IMR-90 (cell line): ENCODE data around the gene SERPINF2. TPM values are rescaled to one million over a fixed set of nuclear protein-coding genes. Genes with fewer than 3 reads are reported as not detected.
A peak's percentile ranks its signal among the peaks of the same experiment; 100 is the strongest.

Experiments
- ATAC-seq: fragments of 200-7000 bp; cut with Tn5 transposase; 2 replicates; pipeline ENCODE4 v1.9.1; 2020; ENCODE audit warnings: low read depth, mild to moderate bottlenecking, moderate library complexity
- BruUV-seq: library from RNA; stranded (reverse); fragments of 400-500 nt; replicated peaks from 2 replicates; lab custom pipeline; 2021; lab: Mats Ljungman, UMichigan
- CTCF ChIA-PET: fragments of 300-600 bp; formaldehyde crosslinking; extraction: SDS; loops from one replicate; lab custom pipeline; 2021; ENCODE audit warnings: antibody characterized with exemption; lab: Yijun Ruan, JAX
- POLR2A ChIA-PET: fragments of 300-600 bp; sonication (Branson Sonifier 250); formaldehyde crosslinking; loops from one replicate; lab custom pipeline; 2022; ENCODE audit warnings: antibody characterized with exemption; ENCODE audit not compliant: unreplicated experiment; lab: Charles Lee
- DNase-seq: peaks from one replicate; pipeline ENCODE4 v3.0.0; 2013
- H2AFZ ChIP-seq: replicated peaks from 2 replicates; pipeline ENCODE3; 2013; ENCODE audit warnings: low read length, mild to moderate bottlenecking; ENCODE audit not compliant: poor library complexity
- H2AK5ac ChIP-seq: 2 replicates; pipeline ENCODE4 v1.6.1; 2013; ENCODE audit warnings: low read depth, low read length, inconsistent platforms
- H2AK9ac ChIP-seq: replicated peaks from 2 replicates; pipeline ENCODE3; 2013; ENCODE audit warnings: mild to moderate bottlenecking, low read depth, low read length, moderate library complexity; ENCODE audit not compliant: poor library complexity
- H2BK120ac ChIP-seq: 2 replicates; pipeline ENCODE4 v1.6.1; 2013; ENCODE audit warnings: low read depth, low read length, inconsistent platforms
- H2BK15ac ChIP-seq: 3 replicates; pipeline ENCODE4 v1.6.1; 2013; ENCODE audit warnings: low read depth, low read length, inconsistent platforms
- H2BK20ac ChIP-seq: 2 replicates; pipeline ENCODE4 v1.6.1; 2013; ENCODE audit warnings: low read depth, mild to moderate bottlenecking, inconsistent platforms, low read length, moderate library complexity
- H2BK5ac ChIP-seq: 2 replicates; pipeline ENCODE4 v1.6.1; 2013; ENCODE audit warnings: mild to moderate bottlenecking, low read depth, low read length, inconsistent platforms; ENCODE audit not compliant: poor library complexity, severe bottlenecking
- H3K14ac ChIP-seq: replicated peaks from 2 replicates; pipeline ENCODE4 v1.6.1; 2013; ENCODE audit warnings: low read depth, low read length, inconsistent platforms
- H3K18ac ChIP-seq: 2 replicates; pipeline ENCODE4 v1.6.1; 2013; ENCODE audit warnings: low read depth, low read length, control low read depth
- H3K23ac ChIP-seq: 2 replicates; pipeline ENCODE4 v1.6.1; 2013; ENCODE audit warnings: low read depth, low read length, inconsistent platforms
- H3K27ac ChIP-seq: 2 replicates; pipeline ENCODE4 v1.5.1; 2013; ENCODE audit warnings: mild to moderate bottlenecking, control low read depth, low read length; ENCODE audit not compliant: insufficient read depth
- H3K27me3 ChIP-seq: 2 replicates; pipeline ENCODE4 v1.6.1; 2013; ENCODE audit warnings: low read length; ENCODE audit not compliant: control insufficient read depth, insufficient read depth
- H3K36me3 ChIP-seq: 2 replicates; pipeline ENCODE4 v1.6.1; 2013; ENCODE audit warnings: low read length, mixed read lengths; ENCODE audit not compliant: control insufficient read depth, insufficient read depth
- H3K4ac ChIP-seq: 2 replicates; pipeline ENCODE4 v1.6.1; 2013; ENCODE audit warnings: low read depth, low read length, inconsistent platforms
- H3K4me1 ChIP-seq: 2 replicates; pipeline ENCODE4 v1.6.1; 2013; ENCODE audit warnings: low read length, mixed read lengths; ENCODE audit not compliant: control insufficient read depth, insufficient read depth
- H3K4me2 ChIP-seq: 2 replicates; pipeline ENCODE4 v1.6.1; 2013; ENCODE audit warnings: low read depth, mild to moderate bottlenecking, control low read depth, low read length, moderate library complexity
- H3K4me3 ChIP-seq: 2 replicates; pipeline ENCODE4 v1.5.1; 2013; ENCODE audit warnings: low read depth, mild to moderate bottlenecking, control low read depth, low read length, moderate library complexity; ENCODE audit not compliant: insufficient read depth
- H3K56ac ChIP-seq: 2 replicates; pipeline ENCODE4 v1.6.1; 2013; ENCODE audit warnings: low read length, inconsistent platforms; ENCODE audit not compliant: insufficient read depth; ENCODE audit errors: extremely low read depth
- H3K79me1 ChIP-seq, 2 experiments: 2 replicates each; pipeline ENCODE4 v1.6.1; 2013; ENCODE audit warnings: low read length in 2 of 2, inconsistent platforms in 1 of 2, low read depth in 1 of 2
- H3K9ac ChIP-seq: 2 replicates; pipeline ENCODE4 v1.6.1; 2013; ENCODE audit warnings: low read depth, low read length, control low read depth
- H3K9me1 ChIP-seq: 2 replicates; pipeline ENCODE4 v1.6.1; 2013; ENCODE audit warnings: low read length, inconsistent platforms; ENCODE audit not compliant: insufficient read depth
- H3K9me3 ChIP-seq: 2 replicates; pipeline ENCODE4 v1.6.1; 2013; ENCODE audit warnings: low read length; ENCODE audit not compliant: control insufficient read depth, insufficient read depth
- H4K20me1 ChIP-seq: 2 replicates; pipeline ENCODE4 v1.6.1; 2013; ENCODE audit warnings: low read length, inconsistent platforms; ENCODE audit not compliant: insufficient read depth
- H4K5ac ChIP-seq: 2 replicates; pipeline ENCODE4 v1.6.1; 2013; ENCODE audit warnings: mild to moderate bottlenecking, low read depth, low read length, control low read depth
- H4K8ac ChIP-seq, 2 experiments: 2 replicates each; pipeline ENCODE4 v1.6.1; 2013; ENCODE audit warnings: low read depth in 2 of 2, low read length in 2 of 2, control low read depth in 1 of 2, inconsistent platforms in 1 of 2
- H4K91ac ChIP-seq: 2 replicates; pipeline ENCODE4 v1.6.1; 2013; ENCODE audit warnings: low read depth, low read length, inconsistent platforms; ENCODE audit not compliant: insufficient read depth
- BHLHE40 ChIP-seq: fragments of 150-350 bp; IDR thresholded peaks from 2 replicates; pipeline ENCODE4 v1.6.1; 2016; ENCODE audit warnings: mild to moderate bottlenecking, low read depth, low read length
- RAD21 ChIP-seq: IDR thresholded peaks from 2 replicates; pipeline ENCODE4 v1.6.1; 2012; ENCODE audit warnings: low read length, improper control_type of control experiment
- SMC3 ChIP-seq: fragments of 150-350 bp; IDR thresholded peaks from 2 replicates; pipeline ENCODE4 v1.6.1; 2016; ENCODE audit warnings: low read depth, mild to moderate bottlenecking, antibody characterized with exemption, low read length, moderate library complexity
- WGBS, 2 experiments: methylation state at CpG; one replicate each; pipeline versions ENCODE4 v1.1.5 to v1.1.7; 2013; ENCODE audit warnings: missing lambda C conversion rate in 2 of 2; ENCODE audit not compliant: insufficient read length in 1 of 2; ENCODE audit errors: extremely low coverage in 2 of 2; 5-methylcytosine and 5-hydroxymethylcytosine counted together
- dilution Hi-C: fragments of 300-500 bp; cut with HindIII; formaldehyde crosslinking; loops from one replicate; pipeline ENCODE4 v1.14.3; 2018; ENCODE audit warnings: low sequenced_read_pairs; ENCODE audit not compliant: unreplicated experiment
- in situ Hi-C: fragments of 300-500 bp; cut with MboI; formaldehyde crosslinking; loops from 3 replicates; pipeline ENCODE4 v1.14.3; 2019; ENCODE audit warnings: low sequenced_read_pairs, inconsistent platforms, mixed read lengths
- intact Hi-C: fragments of 100-400 bp; cut with micrococcal nuclease; formaldehyde crosslinking; loops from 2 replicates; pipeline ENCODE4 v1.10.0; 2022
- polyA plus RNA-seq, 3 experiments: library from polyadenylated mRNA; depleted of rRNA; stranded (reverse); fragments of >200 nt; gene quantifications; 2 replicates each; pipeline ENCODE4 v1.2.3, GENCODE V29; 2012; ENCODE audit warnings: low replicate concordance in 1 of 3
- total RNA-seq: library from RNA; depleted of rRNA; stranded (reverse); fragments of >200 nt; gene quantifications from 2 replicates; pipeline ENCODE4 v1.2.3, GENCODE V29; 2012
- TF ChIP-seq, protein P1 (sequence below): conservative IDR thresholded peaks from 2 replicates; pipeline ENCODE4 v1.5.1; 2012; ENCODE audit warnings: mild to moderate bottlenecking, low read depth, low read length, improper control_type of control experiment

Gene SERPINF2
- total and polyA plus RNA-seq, 2 of the 4 experiments (the other 2 are of a cell fraction), result not detected

DNA sequence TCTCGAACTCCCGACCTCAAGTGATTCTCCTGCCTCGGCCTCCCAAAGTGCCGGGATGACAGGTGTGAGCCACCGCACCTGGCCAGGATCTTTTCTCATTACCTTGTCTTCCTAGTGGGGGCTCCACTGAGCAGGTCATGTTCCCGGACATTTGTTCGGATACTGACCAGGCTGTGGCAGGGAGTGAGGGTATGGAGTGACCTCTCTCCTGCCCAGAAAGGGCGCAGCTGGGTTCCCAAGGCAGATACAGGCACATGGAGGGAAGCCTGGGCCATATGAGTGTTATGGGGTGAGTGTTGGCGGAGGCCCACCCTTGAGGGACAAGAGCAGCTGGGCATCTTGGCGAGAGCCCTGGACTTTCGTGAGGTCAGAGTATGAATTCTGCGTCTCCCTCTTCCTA, 24.7 kb downstream of the SERPINF2 start:
- no peak overlapping the region for H3K23ac ChIP-seq
- H3K9ac ChIP-seq, result no peak overlapping the region
- no peak overlapping the region for H2BK15ac ChIP-seq
- no peak overlapping the region for H3K14ac ChIP-seq
- H3K27me3 ChIP-seq, result no peaks in the 10 kb centered on the region
- DNase-seq (no peak), ATAC-seq (no peak)
- H2BK20ac ChIP-seq, result no peak overlapping the region
- ChIA-PET POLR2A (no interaction called here), CTCF (no interaction called here)
- no peak overlapping the region for H3K27ac ChIP-seq
- no peak overlapping the region for H3K56ac ChIP-seq
- peaks cover 8% of the 10 kb centered on the region; the same call in 1 of the 2 replicates for H3K36me3 ChIP-seq
- no TSS peak for BruUV-seq
- H2BK120ac ChIP-seq, result no peak overlapping the region
- H2AFZ ChIP-seq, result no peak overlapping the region
- no peak overlapping the region for H2AK9ac ChIP-seq
- in situ Hi-C loops, result no loop called here
- H3K9me3 ChIP-seq, result no peaks in the 10 kb centered on the region
- no peak overlapping the region for H3K18ac ChIP-seq
- WGBS, 2 experiments, result 95% methylated on average over 7 of the region's 12 CpGs; no CpG with 5 or more reads in 1 of the 2 experiments
- H3K79me1 ChIP-seq, result no peaks in the 10 kb centered on the region
- no peak overlapping the region for H4K91ac ChIP-seq
- TF ChIP-seq BHLHE40 (no peak), RAD21 (no peak), SMC3 (no peak)
- TF ChIP-seq, protein P1, sequence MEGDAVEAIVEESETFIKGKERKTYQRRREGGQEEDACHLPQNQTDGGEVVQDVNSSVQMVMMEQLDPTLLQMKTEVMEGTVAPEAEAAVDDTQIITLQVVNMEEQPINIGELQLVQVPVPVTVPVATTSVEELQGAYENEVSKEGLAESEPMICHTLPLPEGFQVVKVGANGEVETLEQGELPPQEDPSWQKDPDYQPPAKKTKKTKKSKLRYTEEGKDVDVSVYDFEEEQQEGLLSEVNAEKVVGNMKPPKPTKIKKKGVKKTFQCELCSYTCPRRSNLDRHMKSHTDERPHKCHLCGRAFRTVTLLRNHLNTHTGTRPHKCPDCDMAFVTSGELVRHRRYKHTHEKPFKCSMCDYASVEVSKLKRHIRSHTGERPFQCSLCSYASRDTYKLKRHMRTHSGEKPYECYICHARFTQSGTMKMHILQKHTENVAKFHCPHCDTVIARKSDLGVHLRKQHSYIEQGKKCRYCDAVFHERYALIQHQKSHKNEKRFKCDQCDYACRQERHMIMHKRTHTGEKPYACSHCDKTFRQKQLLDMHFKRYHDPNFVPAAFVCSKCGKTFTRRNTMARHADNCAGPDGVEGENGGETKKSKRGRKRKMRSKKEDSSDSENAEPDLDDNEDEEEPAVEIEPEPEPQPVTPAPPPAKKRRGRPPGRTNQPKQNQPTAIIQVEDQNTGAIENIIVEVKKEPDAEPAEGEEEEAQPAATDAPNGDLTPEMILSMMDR, result 0 out of 2 replicates have a peak, but pooled peaks have one; percentile 2
- H3K4me2 ChIP-seq, result no peak overlapping the region
- no peak overlapping the region for H4K5ac ChIP-seq
- H3K4me3 ChIP-seq, result no peak overlapping the region
- H3K4me1 ChIP-seq, result peaks cover 17% of the 10 kb centered on the region
- H4K20me1 ChIP-seq, result no peaks in the 10 kb centered on the region
- no peak overlapping the region for H3K4ac ChIP-seq
- H4K8ac ChIP-seq, result no peak overlapping the region
- no peak overlapping the region for H2BK5ac ChIP-seq
- intact Hi-C loops, result no loop called here
- H3K9me1 ChIP-seq, result peaks cover 7% of the 10 kb centered on the region
- dilution Hi-C loops, result no loop called here
- H2AK5ac ChIP-seq, result 0 out of 2 replicates have a peak overlapping the region, but pooled peaks have one; percentile 33
